AG09309 (cell line): Measurements from ENCODE around the gene GRIN2C.

Experiments used
- DNase-seq: peaks from one replicate; pipeline ENCODE4 v3.0.0-alpha.2; 2010; ENCODE audit warnings: low read depth
- H3K4me3 ChIP-seq: 2 replicates; pipeline ENCODE4 v1.5.1; 2011; ENCODE audit warnings: mild to moderate bottlenecking, low read depth, low read length, moderate library complexity; ENCODE audit not compliant: control insufficient read depth
- TF ChIP-seq, protein P1 (sequence below): IDR thresholded peaks from 2 replicates; pipeline ENCODE4 v1.5.1; 2011; ENCODE audit warnings: mild to moderate bottlenecking, low read depth, low read length, inconsistent platforms; ENCODE audit not compliant: insufficient read depth, control insufficient read depth; ENCODE audit errors: missing control alignments

GRIN2C gene

DNA sequence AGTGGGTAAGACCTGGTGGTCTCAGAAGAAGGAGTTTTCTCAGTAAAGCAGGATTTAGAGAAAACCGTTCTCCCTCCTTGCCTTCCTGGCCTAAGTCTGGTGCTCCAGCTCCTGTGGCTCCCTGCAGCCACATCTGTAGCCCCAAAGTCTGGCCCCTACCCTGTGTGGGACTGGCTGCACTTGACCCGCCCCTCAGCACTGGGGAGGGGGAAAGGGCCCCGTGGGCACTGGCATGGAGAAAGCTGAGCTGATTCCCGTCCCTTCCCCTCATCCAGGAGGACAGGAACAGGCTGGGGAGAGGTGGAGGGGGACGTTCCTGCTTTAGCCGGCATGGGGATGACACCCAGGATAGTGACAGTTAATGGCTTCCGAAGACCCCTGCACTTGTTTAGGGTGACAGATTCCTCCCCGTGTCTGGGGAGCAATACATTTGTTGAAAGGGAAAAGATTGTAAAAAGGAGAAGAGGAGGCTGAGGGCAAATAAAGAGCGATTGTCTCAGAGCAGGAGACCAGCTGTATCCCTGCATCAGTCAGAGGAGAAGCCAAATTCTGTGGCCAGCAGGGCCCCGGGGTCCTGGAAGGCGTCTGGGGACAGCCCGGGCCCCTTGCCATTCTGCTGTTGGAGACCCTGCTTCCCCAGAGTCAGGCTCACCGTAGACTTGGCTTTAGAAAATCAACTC lies 37.9 kb downstream of the GRIN2C start:
- TF ChIP-seq, protein P1, sequence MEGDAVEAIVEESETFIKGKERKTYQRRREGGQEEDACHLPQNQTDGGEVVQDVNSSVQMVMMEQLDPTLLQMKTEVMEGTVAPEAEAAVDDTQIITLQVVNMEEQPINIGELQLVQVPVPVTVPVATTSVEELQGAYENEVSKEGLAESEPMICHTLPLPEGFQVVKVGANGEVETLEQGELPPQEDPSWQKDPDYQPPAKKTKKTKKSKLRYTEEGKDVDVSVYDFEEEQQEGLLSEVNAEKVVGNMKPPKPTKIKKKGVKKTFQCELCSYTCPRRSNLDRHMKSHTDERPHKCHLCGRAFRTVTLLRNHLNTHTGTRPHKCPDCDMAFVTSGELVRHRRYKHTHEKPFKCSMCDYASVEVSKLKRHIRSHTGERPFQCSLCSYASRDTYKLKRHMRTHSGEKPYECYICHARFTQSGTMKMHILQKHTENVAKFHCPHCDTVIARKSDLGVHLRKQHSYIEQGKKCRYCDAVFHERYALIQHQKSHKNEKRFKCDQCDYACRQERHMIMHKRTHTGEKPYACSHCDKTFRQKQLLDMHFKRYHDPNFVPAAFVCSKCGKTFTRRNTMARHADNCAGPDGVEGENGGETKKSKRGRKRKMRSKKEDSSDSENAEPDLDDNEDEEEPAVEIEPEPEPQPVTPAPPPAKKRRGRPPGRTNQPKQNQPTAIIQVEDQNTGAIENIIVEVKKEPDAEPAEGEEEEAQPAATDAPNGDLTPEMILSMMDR, result no peak

DNA sequence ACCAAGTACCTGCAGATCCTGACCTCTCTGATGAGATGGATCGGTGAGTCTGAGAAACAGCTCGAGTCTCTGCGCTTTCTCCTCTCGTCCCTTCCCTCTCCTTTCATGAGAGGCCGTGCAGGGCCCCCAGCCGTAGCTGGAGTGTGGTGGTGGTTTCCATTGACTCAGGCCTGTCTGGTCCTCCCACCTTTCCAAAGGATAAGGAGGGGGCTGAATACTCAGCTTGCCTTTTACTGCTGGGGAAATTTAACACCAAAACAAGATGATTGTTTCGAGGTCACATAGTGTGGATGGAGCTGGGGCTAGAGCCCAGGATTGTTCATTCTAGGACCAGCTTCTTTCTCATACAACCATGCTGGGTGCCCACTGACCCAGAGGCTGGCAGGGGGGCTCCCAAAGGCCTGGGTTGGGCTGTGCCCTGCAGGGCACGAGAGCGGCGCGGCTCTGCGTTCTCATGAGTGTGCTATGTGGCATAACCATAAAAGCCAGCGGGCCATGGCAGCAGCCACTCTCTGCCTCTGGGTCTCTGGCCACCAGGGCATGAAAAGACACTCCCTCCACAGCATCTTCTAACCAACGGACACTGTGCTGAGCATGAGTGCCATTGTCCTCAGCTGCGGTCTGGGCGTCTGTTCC lies 39.8 kb downstream of the GRIN2C start:
- H3K4me3 ChIP-seq, result no peak overlapping the region
- TF ChIP-seq, protein P1, result no peak
- DNase-seq, result no peak

More for the DNA sequence above, 37.9 kb downstream of the GRIN2C start:
- no peak overlapping the region for H3K4me3 ChIP-seq
- DNase-seq, result no peak

DNA sequence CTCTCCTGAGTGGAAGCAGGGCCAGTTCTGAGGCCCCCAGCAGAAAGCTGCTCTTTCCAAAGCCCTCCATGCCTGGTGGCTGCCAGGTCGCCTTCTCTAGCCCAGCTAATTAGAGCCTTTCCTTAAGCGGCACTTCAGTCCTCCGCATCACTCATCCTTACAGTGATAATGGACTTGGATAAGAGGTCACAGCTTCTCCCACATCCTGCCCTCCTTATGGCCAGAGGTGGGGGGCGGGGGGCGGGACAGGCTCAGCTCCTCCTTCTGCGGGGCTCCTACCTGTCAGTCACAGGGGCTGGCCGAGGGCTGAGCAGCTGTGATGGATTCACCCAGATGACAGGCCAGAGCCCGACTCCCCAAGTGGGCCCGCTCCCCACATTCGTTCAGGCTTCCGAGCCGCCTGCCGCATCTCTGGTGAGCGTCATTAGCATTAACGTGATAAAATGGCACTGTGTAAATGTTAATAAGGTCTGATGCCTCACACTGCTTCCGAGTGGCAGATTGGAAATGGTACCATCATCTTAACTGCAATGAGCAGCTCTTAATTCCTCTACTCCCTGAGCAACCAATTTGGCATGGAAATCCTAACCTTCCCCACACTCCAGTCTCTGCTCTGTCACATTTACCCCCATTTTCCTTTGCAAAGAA lies 41.3 kb downstream of the GRIN2C start:
- no peak for DNase-seq
- TF ChIP-seq, protein P1, result no peak
- no peak overlapping the region for H3K4me3 ChIP-seq

DNA sequence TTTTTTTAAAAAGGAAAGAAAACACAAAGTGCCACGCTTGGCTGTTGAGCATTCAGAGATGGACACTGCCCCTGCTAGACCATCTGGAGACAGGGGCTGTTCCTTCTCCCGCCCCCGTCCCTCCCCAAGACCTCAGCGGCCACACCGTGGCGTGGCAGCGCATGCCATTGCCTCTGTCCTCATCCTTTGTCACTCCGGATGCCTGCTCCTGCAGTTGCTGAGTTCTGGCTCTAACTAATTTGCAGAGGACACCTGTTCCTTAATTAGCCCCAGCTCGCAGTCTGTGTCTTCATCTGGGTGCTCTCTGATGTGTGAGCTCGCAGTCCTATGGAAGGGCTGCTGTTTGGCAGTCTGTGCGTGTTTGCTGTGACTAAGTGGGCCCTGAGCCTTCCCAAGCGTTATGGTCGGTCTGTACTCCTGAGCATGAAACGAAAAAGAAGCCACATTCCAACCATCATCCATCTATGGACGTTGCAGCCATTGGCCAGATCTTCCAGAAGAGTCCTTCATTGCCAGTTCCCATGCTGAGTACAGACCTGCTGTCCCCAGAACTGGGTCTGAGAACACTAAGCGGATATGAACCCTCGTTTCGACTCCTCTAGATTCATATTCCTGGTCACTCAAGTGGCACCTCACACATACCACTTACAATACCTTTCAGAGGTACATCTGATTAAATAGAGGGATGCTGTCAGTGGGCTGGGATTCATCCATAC lies 42.6 kb downstream of the GRIN2C start:
- TF ChIP-seq, protein P1, result no peak
- DNase-seq, result no peak
- no peak overlapping the region for H3K4me3 ChIP-seq

DNA sequence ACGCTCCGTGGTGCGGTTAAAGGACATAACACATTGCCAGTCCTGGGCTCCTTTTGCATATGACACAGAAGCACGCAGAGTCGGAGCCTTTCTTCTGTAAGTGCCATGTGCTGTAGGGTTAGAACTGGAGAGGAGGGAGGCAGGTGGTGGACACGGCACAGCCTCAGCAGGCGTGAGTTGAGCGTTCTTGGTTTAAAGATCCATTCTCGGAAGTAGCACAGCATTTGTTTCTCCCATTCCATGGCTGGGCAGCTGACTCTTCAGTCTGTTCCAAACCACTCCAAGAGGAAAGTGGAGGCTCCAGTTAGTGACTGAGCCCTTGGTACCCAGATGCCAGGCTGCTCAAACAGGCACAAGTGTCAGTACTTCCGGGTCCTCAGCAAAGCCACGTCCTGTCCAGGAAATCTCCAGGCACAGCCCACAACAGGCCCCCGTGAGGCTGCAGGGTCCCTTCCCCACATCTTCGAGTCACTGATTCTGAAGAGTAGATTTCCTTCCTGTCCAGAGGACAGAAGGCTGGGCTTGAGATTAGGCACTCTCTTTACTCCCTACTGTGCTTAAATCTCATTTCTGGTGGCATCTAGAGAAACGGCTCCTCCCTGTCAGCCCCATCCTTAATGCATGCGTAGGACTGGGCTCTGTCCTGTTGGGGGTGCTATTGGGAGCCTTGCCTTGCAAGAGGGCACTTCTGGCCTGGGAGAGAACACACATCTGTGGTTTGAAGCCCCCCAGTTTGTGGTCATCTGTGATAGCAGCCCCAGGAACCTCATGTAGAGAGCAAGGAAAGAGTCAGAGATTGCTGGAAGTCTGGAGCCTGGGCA lies 43.9 kb downstream of the GRIN2C start:
- no peak overlapping the region for H3K4me3 ChIP-seq
- DNase-seq, result no peak
- TF ChIP-seq, protein P1, result peak; percentile 24

DNA sequence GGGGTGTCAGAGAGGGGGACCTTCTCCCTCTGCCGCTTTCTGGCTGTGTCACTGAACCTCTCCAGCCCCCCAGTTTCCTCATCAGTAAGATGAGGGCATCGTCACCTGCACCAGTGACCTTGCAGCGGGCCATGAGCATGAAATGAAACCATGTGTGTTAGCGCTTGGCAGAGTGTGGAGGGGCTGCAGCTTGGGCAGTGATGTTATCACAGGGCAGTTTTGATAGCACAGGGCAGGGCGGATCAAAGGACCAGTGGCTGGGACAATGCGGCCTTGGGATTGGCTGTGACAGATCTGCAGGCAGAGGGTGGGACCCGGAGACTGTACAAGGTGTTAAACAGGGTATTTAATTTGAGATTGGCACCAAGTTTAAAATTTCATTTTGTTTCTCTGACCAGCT lies 44.6 kb downstream of the GRIN2C start:
- TF ChIP-seq, protein P1, result no peak
- no peak for DNase-seq
- no peak overlapping the region for H3K4me3 ChIP-seq
